Measurements from ENCODE around the gene ITGB7. TPM values are rescaled to one million over a fixed set of nuclear protein-coding genes. Genes with fewer than 3 reads are reported as not detected.
"Not testable (repeated sequence)": the region's sequence is repeated elsewhere in the genome, so short reads cannot be mapped to it uniquely, and the experiment has no call there.

The ITGB7 gene
- total RNA-seq, 2 experiments from 2014 or later, result 121 to 137 TPM

DNA sequence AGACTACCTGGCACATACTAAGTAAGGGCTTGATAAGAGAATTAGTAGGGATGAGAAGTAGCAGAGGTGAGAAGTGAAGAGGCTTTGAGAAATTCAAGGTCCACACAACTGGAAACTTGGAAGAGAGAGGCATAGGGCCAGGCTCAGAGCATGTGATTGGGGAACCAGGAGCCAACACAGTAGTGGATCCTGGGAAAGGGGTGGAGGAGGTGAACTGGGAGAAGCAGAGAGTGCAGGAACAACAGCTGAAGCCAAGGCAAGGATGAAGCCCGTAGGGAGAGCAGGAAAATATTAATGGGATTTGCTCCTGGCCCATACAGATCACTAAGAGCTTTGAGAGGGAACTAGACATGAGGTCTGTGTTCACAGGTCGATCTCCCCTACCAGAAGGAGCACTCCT is 1.4 kb upstream of the ITGB7 start:
- TF ChIP-seq, protein P1, sequence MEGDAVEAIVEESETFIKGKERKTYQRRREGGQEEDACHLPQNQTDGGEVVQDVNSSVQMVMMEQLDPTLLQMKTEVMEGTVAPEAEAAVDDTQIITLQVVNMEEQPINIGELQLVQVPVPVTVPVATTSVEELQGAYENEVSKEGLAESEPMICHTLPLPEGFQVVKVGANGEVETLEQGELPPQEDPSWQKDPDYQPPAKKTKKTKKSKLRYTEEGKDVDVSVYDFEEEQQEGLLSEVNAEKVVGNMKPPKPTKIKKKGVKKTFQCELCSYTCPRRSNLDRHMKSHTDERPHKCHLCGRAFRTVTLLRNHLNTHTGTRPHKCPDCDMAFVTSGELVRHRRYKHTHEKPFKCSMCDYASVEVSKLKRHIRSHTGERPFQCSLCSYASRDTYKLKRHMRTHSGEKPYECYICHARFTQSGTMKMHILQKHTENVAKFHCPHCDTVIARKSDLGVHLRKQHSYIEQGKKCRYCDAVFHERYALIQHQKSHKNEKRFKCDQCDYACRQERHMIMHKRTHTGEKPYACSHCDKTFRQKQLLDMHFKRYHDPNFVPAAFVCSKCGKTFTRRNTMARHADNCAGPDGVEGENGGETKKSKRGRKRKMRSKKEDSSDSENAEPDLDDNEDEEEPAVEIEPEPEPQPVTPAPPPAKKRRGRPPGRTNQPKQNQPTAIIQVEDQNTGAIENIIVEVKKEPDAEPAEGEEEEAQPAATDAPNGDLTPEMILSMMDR (IDR thresholded peaks at IDR 0.05), result no peak

DNA sequence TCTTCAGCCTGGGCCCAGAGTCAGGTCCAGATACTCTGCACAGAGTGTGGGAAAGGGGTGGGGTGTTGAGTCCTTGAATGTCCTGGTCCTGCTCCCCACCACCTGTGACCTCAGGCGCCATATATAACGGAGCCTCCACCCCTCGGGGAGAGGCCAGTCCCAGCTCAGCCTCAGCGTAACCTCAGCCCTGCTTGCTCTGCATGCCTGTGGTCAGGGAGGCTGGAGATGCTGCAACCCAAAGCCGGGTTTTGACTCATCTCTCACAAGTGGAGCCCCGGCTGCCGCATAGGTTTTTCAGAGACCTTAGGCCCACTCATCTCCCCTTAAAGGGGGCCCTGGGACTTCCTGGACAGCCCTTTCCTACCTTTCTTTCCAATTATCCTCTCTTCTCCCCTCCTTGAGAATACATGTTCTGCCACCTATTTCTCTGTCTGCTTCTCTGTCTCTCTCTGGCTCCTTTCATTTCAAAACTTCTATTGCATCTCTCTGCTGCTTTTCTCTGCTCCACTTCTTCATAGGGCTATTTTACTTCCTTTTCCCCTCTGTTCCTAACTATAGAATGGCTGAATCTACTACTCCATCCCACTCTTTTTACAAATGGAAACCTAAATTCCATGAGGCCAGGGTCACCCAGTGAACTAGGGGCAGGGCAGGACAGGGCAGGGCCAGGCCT is 1.2 kb downstream of the ITGB7 start:
- peak; percentile 72 for ATAC-seq
- peak; percentile 92 for DNase-seq
- intact Hi-C loops (cut with micrococcal nuclease), result loop anchor here (5.0 kb wide), 1 partner anchor 49 kb away; no protein-coding TSS in a partner anchor
- Mint-ChIP-seq H3K27ac (peak overlapping the region; percentile 91), H3K4me1 (ENCODE audit: low read depth) (peaks cover 68% of the 10 kb centered on the region), H3K4me3 (peak overlapping the region; percentile 93), H3K36me3 (ENCODE audit: low read depth) (peaks cover 35% of the 10 kb centered on the region), H3K9me3 (no peaks in the 10 kb centered on the region), H3K27me3 (no peaks in the 10 kb centered on the region)
- TF ChIP-seq, protein P1 (IDR thresholded peaks at IDR 0.05), result no peak
- ChIA-PET POLR2A (interaction anchor here (1.0 to 8.1 kb wide), 7 partner anchors 10 to 67 kb away, joined by 3 to 78 read pairs (median 4); partner anchors contain the start of gene ESPL1), CTCF (interaction anchor here (0.8 to 4.8 kb wide), 10 partner anchors 8 to 116 kb away, joined by 3 to 24 read pairs (median 4); partner anchors contain the start of genes AAAS and ESPL1)

More for the DNA sequence above, 1.4 kb upstream of the ITGB7 start:
- ChIA-PET CTCF (interaction anchor here (0.7 to 9.7 kb wide), 14 partner anchors 12 to 266 kb away, joined by 3 to 213 read pairs (median 4); partner anchors contain the start of genes AAAS, CSAD, ESPL1 and ZNF740), POLR2A (interaction anchor here (1.0 to 8.1 kb wide), 10 partner anchors 8 to 112 kb away, joined by 3 to 78 read pairs (median 6); partner anchors contain the start of genes CSAD, ESPL1, RARG and ZNF740)
- H3K36me3 Mint-ChIP-seq (ENCODE audit: low read depth), result peaks cover 40% of the 10 kb centered on the region
- intact Hi-C loops (cut with micrococcal nuclease), result loop anchor here (5.0 kb wide), 1 partner anchor 51 kb away; no protein-coding TSS in a partner anchor
- no peak for ATAC-seq
- peak overlapping the region; percentile 6 for H3K4me3 Mint-ChIP-seq
- H3K9me3 Mint-ChIP-seq, result no peaks in the 10 kb centered on the region
- peak overlapping the region; percentile 85 for H3K27ac Mint-ChIP-seq
- peaks cover 63% of the 10 kb centered on the region for H3K4me1 Mint-ChIP-seq (ENCODE audit: low read depth)
- DNase-seq, result no peak
- H3K27me3 Mint-ChIP-seq, result no peaks in the 10 kb centered on the region

- Mint-ChIP-seq H3K4me1 (ENCODE audit: low read depth) (peaks cover 78% of the 10 kb centered on the region), H3K36me3 (ENCODE audit: low read depth) (peaks cover 45% of the 10 kb centered on the region), H3K9me3 (no peaks in the 10 kb centered on the region), H3K27ac (peak overlapping the region; percentile 46), H3K27me3 (no peaks in the 10 kb centered on the region), H3K4me3 (peak overlapping the region; percentile 24)
- POLR2A ChIA-PET, result interaction anchor here (8.1 kb wide), 1 partner anchor 14 kb away, joined by 78 read pairs; no protein-coding TSS in a partner anchor
- ATAC-seq (no peak), DNase-seq (no peak)
- TF ChIP-seq, protein P1 (IDR thresholded peaks at IDR 0.05), result no peak
- CTCF ChIA-PET, result interaction anchor here (0.6 to 2.1 kb wide), 6 partner anchors 9 to 56 kb away, joined by 3 to 5 read pairs (median 3); no protein-coding TSS in a partner anchor
- intact Hi-C loops (cut with micrococcal nuclease), result no loop called here
Measured at GRCh38 chr12:53204351-53204750, 2.7 kb downstream of the ITGB7 start.

DNA sequence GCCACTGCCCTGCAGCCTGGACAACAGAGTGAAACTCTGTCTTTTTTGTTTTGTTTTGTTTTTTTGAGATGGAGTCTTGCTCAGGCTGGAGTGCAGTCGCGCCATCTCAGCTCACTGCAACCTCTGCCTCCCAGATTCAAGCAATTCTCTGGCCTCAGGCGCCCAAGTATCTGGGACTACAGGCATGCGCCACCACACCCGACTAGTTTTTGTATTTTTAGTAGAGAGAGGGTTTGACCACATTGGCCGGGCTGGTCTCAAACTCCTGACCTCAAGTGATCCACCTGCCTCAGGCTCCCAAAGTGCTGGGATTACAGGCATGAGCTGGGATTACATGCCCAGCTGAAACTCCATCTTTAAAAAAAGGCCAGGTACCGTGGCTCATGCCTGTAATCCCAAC is 4.7 kb downstream of the ITGB7 start:
- H3K4me3 Mint-ChIP-seq; intact Hi-C loops (cut with micrococcal nuclease); DNase-seq; H3K27me3 Mint-ChIP-seq; ATAC-seq; H3K27ac Mint-ChIP-seq; H3K9me3 Mint-ChIP-seq: not testable (repeated sequence)
- Mint-ChIP-seq H3K36me3 (ENCODE audit: low read depth) (peaks cover 50% of the 10 kb centered on the region), H3K4me1 (ENCODE audit: low read depth) (peaks cover 79% of the 10 kb centered on the region)
- CTCF ChIA-PET, result interaction anchor here (0.8 to 1.3 kb wide), 6 partner anchors 9 to 119 kb away, joined by 3 to 6 read pairs (median 4); partner anchors contain the start of gene AAAS
- POLR2A ChIA-PET, result interaction anchor here (1.4 to 9.4 kb wide), 3 partner anchors 10 to 20 kb away, joined by 4 to 91 read pairs (median 12); partner anchors contain the start of genes CSAD and ZNF740

DNA sequence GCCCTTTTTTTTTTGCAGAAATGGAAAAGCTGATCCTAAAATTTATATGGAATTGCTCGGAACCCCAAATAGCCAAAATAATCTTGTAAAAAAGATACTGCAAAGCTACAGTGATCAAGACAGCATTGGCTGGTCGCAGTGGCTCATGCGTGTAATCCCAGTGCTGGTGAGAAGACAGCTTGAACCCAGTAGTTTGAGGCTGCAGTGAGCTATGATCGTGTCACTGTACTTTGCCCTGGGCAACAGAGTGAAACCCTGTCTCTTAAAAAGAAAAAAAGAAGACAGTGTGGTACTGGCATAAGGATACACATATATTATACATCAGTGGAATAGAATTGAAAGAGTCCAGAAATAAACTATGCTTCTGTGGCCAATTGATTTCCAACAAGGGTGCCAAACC is 5.4 kb downstream of the ITGB7 start:
- DNase-seq (no peak), ATAC-seq (no peak)
- Mint-ChIP-seq H3K27ac (peak overlapping the region; percentile 54), H3K27me3 (no peaks in the 10 kb centered on the region), H3K4me3 (no peak overlapping the region), H3K36me3 (ENCODE audit: low read depth) (peaks cover 56% of the 10 kb centered on the region), H3K4me1 (ENCODE audit: low read depth) (peaks cover 79% of the 10 kb centered on the region), H3K9me3 (no peaks in the 10 kb centered on the region)
- ChIA-PET POLR2A (interaction anchor here (1.4 to 9.4 kb wide), 4 partner anchors 7 to 19 kb away, joined by 4 to 91 read pairs (median 10); partner anchors contain the start of genes CSAD and ZNF740), CTCF (interaction anchor here (0.8 to 3.6 kb wide), 5 partner anchors 10 to 120 kb away, joined by 4 to 19 read pairs (median 5); partner anchors contain the start of gene AAAS)
- TF ChIP-seq, protein P1 (IDR thresholded peaks at IDR 0.05), result no peak
- intact Hi-C loops (cut with micrococcal nuclease), result no loop called here

Data from activated CD8-positive, alpha-beta T cell treated with anti-CD3 and anti-CD28 coated beads for 36 hours (primary cell).